ENCODE results near the gene ACP1. TPM values are rescaled to one million over a fixed set of nuclear protein-coding genes. Genes with fewer than 3 reads are reported as not detected.

Gene ACP1
- polyA plus RNA-seq, 2 of the 4 experiments (the other 2 are of a cell fraction): 204 to 338 TPM

GRCh38 chr2:263774-264492 lies 814 bp upstream of the ACP1 start, which contains the start of gene SH3YL1:
SH3YL1 (minus strand) TSS chr2:264032; CDS start chr2:263984, 48 bp downstream.
- ATAC-seq (peak; percentile 61 to 63), DNase-seq (ENCODE audit: low read depth in 1 of 2, low spot score in 1 of 2) (peak in 1 of 2 experiments; percentile 14), FAIRE-seq (no peak)
- TF ChIP-seq HOXB5 (CRISPR knock-in tag; IDR thresholded peaks at IDR 0.05): peak; percentile 18; the same call in 1 of the 2 replicates
- TF ChIP-seq, protein P1, sequence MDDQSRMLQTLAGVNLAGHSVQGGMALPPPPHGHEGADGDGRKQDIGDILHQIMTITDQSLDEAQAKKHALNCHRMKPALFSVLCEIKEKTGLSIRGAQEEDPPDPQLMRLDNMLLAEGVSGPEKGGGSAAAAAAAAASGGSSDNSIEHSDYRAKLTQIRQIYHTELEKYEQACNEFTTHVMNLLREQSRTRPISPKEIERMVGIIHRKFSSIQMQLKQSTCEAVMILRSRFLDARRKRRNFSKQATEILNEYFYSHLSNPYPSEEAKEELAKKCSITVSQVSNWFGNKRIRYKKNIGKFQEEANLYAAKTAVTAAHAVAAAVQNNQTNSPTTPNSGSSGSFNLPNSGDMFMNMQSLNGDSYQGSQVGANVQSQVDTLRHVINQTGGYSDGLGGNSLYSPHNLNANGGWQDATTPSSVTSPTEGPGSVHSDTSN (IDR thresholded peaks at IDR 0.05): 0 out of 2 replicates have a peak, but pooled peaks have one; percentile 50
- peak; percentile 48; the same call in 1 of the 2 replicates for TF ChIP-seq TFCP2L1 (CRISPR knock-in tag; IDR thresholded peaks at IDR 0.05)
- TF ChIP-seq, protein P2, sequence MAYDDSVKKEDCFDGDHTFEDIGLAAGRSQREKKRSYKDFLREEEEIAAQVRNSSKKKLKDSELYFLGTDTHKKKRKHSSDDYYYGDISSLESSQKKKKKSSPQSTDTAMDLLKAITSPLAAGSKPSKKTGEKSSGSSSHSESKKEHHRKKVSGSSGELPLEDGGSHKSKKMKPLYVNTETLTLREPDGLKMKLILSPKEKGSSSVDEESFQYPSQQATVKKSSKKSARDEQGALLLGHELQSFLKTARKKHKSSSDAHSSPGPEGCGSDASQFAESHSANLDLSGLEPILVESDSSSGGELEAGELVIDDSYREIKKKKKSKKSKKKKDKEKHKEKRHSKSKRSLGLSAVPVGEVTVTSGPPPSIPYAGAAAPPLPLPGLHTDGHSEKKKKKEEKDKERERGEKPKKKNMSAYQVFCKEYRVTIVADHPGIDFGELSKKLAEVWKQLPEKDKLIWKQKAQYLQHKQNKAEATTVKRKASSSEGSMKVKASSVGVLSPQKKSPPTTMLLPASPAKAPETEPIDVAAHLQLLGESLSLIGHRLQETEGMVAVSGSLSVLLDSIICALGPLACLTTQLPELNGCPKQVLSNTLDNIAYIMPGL (CRISPR knock-in tag; IDR thresholded peaks at IDR 0.05; ENCODE audit: borderline replicate concordance): 0 out of 2 replicates have a peak, but pooled peaks have one; percentile 43
- TF ChIP-seq, protein P3, sequence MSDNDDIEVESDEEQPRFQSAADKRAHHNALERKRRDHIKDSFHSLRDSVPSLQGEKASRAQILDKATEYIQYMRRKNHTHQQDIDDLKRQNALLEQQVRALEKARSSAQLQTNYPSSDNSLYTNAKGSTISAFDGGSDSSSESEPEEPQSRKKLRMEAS (IDR thresholded peaks at IDR 0.05): peak; percentile 87
- peak; percentile 94; the same call in 1 of the 2 replicates for TF ChIP-seq RNF2 (IDR thresholded peaks at IDR 0.05; ENCODE audit: borderline replicate concordance, low read depth)
- no peak for TF ChIP-seq HES2 (IDR thresholded peaks at IDR 0.05)
- no peak for TF ChIP-seq NR3C1 (IDR thresholded peaks at IDR 0.05)
- TF ChIP-seq HOXA7 (CRISPR knock-in tag; IDR thresholded peaks at IDR 0.05): no peak
- TF ChIP-seq CBX2 (IDR thresholded peaks at IDR 0.05; ENCODE audit: borderline replicate concordance, low read depth): no peak
- TF ChIP-seq MYC (IDR thresholded peaks at IDR 0.05; ENCODE audit: borderline replicate concordance, low read length): peak; percentile 46; the same call in 1 of the 2 replicates
- peak; percentile 86 for TF ChIP-seq PHF8 (IDR thresholded peaks at IDR 0.05; ENCODE audit: borderline replicate concordance, low read depth)
- peak; percentile 92 for TF ChIP-seq E2F6 (IDR thresholded peaks at IDR 0.05; ENCODE audit: borderline replicate concordance, low read depth)
- TF ChIP-seq POLR2AphosphoS2 (conservative IDR thresholded peaks at IDR 0.05; ENCODE audit: low read length): no peak
- no peak for TF ChIP-seq RARB (CRISPR knock-in tag; IDR thresholded peaks at IDR 0.05)
- WGBS (ENCODE audit: missing lambda C conversion rate): 40% methylated on average over 28 of the region's 77 CpGs
- CTCF ChIA-PET: no interaction called here
- POLR2A ChIA-PET: no interaction called here
- Histone ChIP-seq H3K4me2 (peak within 1 kb of the TSS; percentile 97), H3K9me3 (peaks cover 47% of the 10 kb centered on the region), H3K4me3 (peak within 1 kb of the TSS; percentile 73), H3K27ac (peak within 1 kb of the TSS; percentile 82 to 89), H3K4me1 (peaks cover 13% of the 10 kb centered on the region; the same call in 2 of the 3 replicates)

DNA sequence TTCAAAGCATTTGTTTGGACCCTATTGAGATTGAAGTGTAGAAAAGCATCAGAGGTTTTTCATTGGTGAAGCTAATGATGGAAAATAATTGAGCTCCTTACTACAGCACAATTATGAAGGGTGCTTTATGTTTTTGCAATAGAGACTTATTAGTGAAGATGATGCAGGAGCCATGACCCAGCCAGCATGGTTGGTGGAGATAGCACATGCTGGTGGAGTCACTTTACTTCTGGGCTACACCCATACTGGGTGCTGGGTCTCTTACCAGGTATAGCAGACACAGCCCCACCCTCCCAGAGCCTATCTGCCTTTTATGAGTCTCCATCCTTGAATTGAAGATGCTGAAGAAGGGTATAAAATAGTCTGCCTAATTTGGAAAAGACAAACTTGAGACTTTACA lies 3.6 kb downstream of the ACP1 start:
- Histone ChIP-seq H3K4me1 (peaks cover 13% of the 10 kb centered on the region; the same call in 2 of the 3 replicates), H3K4me3 (no peak overlapping the region), H3K9me3 (peaks cover 6% of the 10 kb centered on the region; the same call in 2 of the 3 replicates), H3K27ac (no peak overlapping the region), H3K4me2 (no peak overlapping the region)
- POLR2A ChIA-PET: no interaction called here
- no peak for DNase-seq (ENCODE audit: low read depth in 1 of 2, low spot score in 1 of 2)
- no peak for TF ChIP-seq HOXB5 (CRISPR knock-in tag; IDR thresholded peaks at IDR 0.05)
- no peak for TF ChIP-seq RFX5 (IDR thresholded peaks at IDR 0.05)
- TF ChIP-seq TP53 (CRISPR knock-in tag; IDR thresholded peaks at IDR 0.05): no peak
- TF ChIP-seq POLR2A (IDR thresholded peaks at IDR 0.05; ENCODE audit: low read length): no peak
- TF ChIP-seq CHD4 (IDR thresholded peaks at IDR 0.05; ENCODE audit: borderline replicate concordance): no peak
- TF ChIP-seq, protein P4, sequence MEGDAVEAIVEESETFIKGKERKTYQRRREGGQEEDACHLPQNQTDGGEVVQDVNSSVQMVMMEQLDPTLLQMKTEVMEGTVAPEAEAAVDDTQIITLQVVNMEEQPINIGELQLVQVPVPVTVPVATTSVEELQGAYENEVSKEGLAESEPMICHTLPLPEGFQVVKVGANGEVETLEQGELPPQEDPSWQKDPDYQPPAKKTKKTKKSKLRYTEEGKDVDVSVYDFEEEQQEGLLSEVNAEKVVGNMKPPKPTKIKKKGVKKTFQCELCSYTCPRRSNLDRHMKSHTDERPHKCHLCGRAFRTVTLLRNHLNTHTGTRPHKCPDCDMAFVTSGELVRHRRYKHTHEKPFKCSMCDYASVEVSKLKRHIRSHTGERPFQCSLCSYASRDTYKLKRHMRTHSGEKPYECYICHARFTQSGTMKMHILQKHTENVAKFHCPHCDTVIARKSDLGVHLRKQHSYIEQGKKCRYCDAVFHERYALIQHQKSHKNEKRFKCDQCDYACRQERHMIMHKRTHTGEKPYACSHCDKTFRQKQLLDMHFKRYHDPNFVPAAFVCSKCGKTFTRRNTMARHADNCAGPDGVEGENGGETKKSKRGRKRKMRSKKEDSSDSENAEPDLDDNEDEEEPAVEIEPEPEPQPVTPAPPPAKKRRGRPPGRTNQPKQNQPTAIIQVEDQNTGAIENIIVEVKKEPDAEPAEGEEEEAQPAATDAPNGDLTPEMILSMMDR (IDR thresholded peaks at IDR 0.05): no peak
- no peak for FAIRE-seq
- no peak for ATAC-seq
- CTCF ChIA-PET: interaction anchor here (2.0 kb wide), 1 partner anchor 21 kb away, joined by 12 read pairs; no protein-coding TSS in a partner anchor
